Measurements from ENCODE around the gene INKA1.
"Not testable (repeated sequence)": the region's sequence is repeated elsewhere in the genome, so short reads cannot be mapped to it uniquely, and the experiment has no call there.

The INKA1 gene

DNA sequence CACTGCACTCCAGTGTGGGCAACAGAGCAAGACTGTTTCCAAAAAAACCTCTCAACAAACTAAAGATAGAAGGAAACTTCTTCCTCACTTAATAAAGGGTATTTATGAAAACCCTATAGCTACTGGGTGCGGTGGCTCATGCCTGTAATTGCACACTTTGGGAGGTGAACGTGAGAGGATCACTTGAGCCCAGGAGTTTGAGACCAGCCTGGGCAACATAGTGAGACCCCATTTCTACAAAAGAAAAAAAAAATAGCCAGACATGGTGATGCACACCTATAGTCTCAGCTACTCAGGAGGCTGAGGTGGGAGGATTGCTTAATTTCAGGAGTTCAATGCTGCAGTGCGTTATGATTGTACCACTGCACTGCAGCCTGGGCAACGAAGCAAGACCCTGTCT, 39.1 kb upstream of the INKA1 start:
- no peak overlapping the region for H3K4me3 ChIP-seq (ENCODE audit: control insufficient read depth, low read depth, low read length)
- DNase-seq (ENCODE audit: low read depth) = no peak
- TF ChIP-seq CTCF (IDR thresholded peaks at IDR 0.05; ENCODE audit: control insufficient read depth, insufficient read depth, low read depth, low read length, missing control alignments) = no peak

DNA sequence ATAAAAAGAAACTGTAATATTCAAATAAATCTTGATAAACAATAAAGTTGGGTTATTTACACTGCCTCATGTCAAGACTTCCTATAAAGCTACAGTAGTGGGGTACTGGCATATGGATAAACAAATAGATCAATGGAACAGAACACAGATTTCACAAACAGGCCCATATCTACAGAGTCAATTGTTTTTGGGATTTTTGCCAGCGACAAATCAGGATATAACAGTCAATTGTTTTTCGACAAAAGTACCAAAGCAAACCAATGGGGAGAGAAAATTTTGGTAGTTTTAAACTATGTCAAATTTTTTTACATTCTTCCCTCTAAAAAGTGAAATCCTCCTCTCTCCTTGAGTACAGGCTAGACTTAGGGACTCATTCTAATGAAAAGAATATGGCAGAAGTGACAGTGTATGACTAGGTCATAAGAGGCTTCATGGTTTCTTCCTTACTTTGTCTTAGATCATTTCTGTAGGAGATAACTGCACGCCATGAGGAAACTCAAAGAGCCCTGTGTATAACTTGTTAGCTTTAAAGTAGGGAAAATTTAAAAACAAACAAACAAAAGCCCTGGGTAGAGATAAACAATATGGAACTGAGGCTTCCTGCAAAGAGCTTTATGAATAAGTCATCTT, 33.7 kb upstream of the INKA1 start:
- DNase-seq (ENCODE audit: low read depth) = no peak
- no peak for TF ChIP-seq CTCF (IDR thresholded peaks at IDR 0.05; ENCODE audit: control insufficient read depth, insufficient read depth, low read depth, low read length, missing control alignments)
- no peak overlapping the region for H3K4me3 ChIP-seq (ENCODE audit: control insufficient read depth, low read depth, low read length)

GRCh38 chr3:49769926-49770325, 33.1 kb upstream of the INKA1 start:
- no peak for TF ChIP-seq CTCF (IDR thresholded peaks at IDR 0.05; ENCODE audit: control insufficient read depth, insufficient read depth, low read depth, low read length, missing control alignments)
- DNase-seq (ENCODE audit: low read depth) = no peak
- H3K4me3 ChIP-seq (ENCODE audit: control insufficient read depth, low read depth, low read length) = no peak overlapping the region

DNA sequence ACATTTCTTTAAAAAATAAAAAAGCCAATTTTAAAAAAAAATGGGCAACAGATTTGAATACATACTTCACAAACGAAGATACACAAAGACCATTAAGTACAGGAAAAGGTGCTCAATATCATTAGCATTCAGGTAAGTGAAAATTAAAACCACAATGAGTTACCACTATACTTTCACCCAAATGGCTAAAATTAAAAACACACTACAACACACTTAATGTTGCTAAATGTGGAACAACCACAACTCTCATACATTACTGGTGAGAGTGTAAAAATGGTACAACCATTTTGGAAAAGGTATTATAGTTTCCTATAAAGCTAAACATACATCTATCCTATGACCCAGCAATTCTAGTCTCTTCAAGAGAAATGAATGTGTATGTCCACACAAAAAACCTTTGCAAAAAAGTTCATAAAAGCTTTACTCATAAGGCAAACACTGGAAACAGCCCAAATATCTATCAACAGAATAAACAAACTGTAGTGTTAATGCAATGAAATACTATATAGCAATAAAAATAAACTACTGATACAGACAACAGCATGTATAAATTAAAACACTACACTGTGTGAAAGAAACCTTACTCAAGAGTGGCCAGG, 31.6 kb upstream of the INKA1 start:
- H3K4me3 ChIP-seq (ENCODE audit: control insufficient read depth, low read depth, low read length) = no peak overlapping the region
- DNase-seq (ENCODE audit: low read depth) = no peak

DNA sequence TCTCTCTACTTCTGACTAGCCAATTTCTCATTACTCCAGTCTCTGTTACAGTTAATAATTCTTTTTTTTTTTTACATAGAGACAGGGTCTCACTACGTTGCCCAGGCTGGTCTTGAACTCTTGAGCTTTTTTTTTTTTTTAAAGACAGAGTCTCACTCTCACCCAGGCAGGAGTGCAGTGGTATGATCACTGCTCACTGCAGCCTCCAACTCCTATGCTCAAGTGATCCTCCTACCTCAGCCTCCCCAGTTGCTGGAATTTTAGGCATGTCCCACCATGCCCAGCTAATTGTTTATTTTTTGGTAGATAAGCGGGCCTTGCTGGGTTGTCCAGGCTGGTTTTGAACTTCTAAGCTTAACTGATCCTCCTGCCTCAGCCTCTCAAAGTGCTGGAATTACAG, 30.4 kb upstream of the INKA1 start:
- no peak for TF ChIP-seq CTCF (IDR thresholded peaks at IDR 0.05; ENCODE audit: control insufficient read depth, insufficient read depth, low read depth, low read length, missing control alignments)
- H3K4me3 ChIP-seq (ENCODE audit: control insufficient read depth, low read depth, low read length) = no peak overlapping the region
- no peak for DNase-seq (ENCODE audit: low read depth)

More for the DNA sequence above, 31.6 kb upstream of the INKA1 start:
- no peak for TF ChIP-seq CTCF (IDR thresholded peaks at IDR 0.05; ENCODE audit: control insufficient read depth, insufficient read depth, low read depth, low read length, missing control alignments)

GRCh38 chr3:49775538-49775937, 27.5 kb upstream of the INKA1 start:
- DNase-seq (ENCODE audit: low read depth) = no peak
- TF ChIP-seq CTCF (IDR thresholded peaks at IDR 0.05; ENCODE audit: control insufficient read depth, insufficient read depth, low read depth, low read length, missing control alignments) = no peak

GRCh38 chr3:49776101-49776500, 27.0 kb upstream of the INKA1 start:
- DNase-seq (ENCODE audit: low read depth) = not testable (repeated sequence)

More at GRCh38 chr3:49775538-49775937, 27.5 kb upstream of the INKA1 start:
- no peak overlapping the region for H3K4me3 ChIP-seq (ENCODE audit: control insufficient read depth, low read depth, low read length)

More at GRCh38 chr3:49776101-49776500, 27.0 kb upstream of the INKA1 start:
- not testable (repeated sequence) for H3K4me3 ChIP-seq (ENCODE audit: control insufficient read depth, low read depth, low read length)

Measured in AG09309 (cell line).